Activated CD4-positive, CD25-positive, alpha-beta regulatory T cell treated with anti-CD3 and anti-CD28 coated beads, Interleukin-2, amount 50 U/mL, for 72 hours (primary cell): ENCODE data around the gene MRPL24.
A peak's percentile ranks its signal among the peaks of the same experiment; 100 is the strongest.

Source experiments
- DNase-seq: peaks from one replicate; pipeline ENCODE4 v3.0.0; 2021

MRPL24 gene

DNA sequence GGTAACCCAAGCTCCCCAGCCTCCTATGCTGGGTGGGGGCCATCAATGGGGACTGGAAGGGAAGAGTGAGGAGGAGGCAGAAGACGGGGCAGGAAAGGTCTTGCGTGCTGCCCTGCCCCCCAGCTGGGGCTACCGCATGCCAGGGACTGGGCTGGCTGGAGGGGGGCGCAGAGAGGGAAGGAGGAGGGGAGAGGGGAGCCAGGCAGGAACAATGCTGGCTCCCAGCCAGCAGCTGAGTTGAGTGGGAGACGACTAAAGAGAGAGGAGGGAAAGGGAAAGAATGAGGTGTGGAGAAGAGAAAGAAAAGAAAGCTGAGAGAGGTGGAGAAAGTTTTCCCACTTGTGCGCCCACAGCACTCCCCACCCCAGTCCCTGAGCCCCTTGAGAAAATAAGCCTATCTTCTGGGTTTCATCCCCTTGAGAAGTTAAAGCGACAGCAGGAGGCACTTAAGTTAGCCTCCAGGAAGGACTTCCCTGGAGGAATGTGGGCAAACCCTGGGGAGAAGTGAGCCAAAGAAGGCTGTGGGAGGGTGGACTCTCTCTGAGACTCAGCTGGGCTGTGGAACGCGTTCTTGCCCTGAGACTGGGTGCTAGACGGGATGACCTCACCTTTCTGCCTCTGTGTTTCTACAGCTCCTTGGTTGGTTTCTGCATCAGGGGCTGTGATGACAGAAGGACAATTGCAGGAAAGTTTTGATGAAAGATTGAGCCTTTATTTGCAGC, 50.8 kb downstream of the MRPL24 start:
- DNase-seq, result no peak

GRCh38 chr1:156689035-156689952, 51.6 kb downstream of the MRPL24 start:
- peak; percentile 71 for DNase-seq
